LNCAP (cell line): ENCODE measurements around the gene CASKIN1.

Experiments used
- TF ChIP-seq, protein P1 (sequence below): fragments of 450-650 bp; IDR thresholded peaks from 2 replicates; pipeline ENCODE4 v1.5.1; 2017; ENCODE audit warnings: mild to moderate bottlenecking

The CASKIN1 gene

DNA sequence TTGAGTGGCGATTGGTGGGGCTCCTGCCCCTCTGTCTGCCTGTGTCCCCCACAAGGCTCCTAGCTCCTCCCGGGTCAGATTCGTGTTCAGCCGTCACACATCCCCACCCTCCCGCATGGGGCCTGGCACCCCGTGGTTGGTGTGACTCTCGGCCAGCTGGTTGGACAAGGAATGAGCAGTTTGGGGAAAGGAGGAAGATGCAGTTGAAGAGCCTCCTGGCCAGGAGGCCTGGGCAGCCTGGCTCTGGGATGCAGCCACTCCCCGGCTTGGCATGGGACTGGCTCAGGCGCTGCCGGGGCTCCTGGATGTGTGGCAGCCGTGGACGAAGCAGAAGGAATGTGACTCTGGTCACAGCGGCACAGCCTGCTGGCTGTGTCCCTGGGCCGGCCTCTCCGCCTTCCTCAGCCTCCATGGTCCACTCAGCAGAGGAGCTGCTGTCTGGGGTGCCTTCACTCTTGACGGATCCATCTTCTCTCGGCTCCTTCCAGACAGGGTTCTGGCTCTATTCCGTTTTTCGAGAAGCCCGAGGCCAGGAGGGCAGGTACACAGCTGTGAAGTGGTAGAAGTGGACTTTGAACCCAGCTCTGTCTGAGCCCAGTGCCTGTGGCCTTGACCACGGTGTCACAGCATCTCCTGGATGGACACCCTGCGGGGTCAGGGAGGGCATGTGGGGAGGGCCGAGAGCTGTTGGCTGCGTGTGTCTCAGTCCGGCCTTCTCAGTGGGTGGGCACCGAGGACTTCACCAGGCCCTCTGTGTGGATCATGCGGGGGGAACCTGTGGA, 38.7 kb downstream of the CASKIN1 start:
- TF ChIP-seq, protein P1, sequence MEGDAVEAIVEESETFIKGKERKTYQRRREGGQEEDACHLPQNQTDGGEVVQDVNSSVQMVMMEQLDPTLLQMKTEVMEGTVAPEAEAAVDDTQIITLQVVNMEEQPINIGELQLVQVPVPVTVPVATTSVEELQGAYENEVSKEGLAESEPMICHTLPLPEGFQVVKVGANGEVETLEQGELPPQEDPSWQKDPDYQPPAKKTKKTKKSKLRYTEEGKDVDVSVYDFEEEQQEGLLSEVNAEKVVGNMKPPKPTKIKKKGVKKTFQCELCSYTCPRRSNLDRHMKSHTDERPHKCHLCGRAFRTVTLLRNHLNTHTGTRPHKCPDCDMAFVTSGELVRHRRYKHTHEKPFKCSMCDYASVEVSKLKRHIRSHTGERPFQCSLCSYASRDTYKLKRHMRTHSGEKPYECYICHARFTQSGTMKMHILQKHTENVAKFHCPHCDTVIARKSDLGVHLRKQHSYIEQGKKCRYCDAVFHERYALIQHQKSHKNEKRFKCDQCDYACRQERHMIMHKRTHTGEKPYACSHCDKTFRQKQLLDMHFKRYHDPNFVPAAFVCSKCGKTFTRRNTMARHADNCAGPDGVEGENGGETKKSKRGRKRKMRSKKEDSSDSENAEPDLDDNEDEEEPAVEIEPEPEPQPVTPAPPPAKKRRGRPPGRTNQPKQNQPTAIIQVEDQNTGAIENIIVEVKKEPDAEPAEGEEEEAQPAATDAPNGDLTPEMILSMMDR, result no peak

DNA sequence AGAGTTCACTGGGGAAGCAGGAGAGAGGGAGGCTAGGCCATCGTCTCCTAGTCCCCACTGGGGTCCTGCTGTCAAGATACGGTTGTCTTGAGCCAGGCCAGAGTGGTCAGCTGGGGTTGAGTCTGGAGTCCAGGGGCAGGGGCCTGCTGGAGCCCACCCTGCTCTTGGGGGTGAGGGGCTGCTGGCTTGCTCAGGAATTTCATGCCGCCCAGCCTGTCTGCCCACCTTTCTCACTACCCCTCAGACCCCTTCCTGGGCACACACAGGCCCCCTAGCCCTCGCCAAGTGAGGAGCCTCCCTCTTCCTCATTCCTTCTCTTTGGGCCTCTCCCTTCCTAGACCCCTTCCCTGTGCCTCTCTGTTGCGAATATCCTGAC, 39.6 kb downstream of the CASKIN1 start:
- TF ChIP-seq, protein P1, result no peak

DNA sequence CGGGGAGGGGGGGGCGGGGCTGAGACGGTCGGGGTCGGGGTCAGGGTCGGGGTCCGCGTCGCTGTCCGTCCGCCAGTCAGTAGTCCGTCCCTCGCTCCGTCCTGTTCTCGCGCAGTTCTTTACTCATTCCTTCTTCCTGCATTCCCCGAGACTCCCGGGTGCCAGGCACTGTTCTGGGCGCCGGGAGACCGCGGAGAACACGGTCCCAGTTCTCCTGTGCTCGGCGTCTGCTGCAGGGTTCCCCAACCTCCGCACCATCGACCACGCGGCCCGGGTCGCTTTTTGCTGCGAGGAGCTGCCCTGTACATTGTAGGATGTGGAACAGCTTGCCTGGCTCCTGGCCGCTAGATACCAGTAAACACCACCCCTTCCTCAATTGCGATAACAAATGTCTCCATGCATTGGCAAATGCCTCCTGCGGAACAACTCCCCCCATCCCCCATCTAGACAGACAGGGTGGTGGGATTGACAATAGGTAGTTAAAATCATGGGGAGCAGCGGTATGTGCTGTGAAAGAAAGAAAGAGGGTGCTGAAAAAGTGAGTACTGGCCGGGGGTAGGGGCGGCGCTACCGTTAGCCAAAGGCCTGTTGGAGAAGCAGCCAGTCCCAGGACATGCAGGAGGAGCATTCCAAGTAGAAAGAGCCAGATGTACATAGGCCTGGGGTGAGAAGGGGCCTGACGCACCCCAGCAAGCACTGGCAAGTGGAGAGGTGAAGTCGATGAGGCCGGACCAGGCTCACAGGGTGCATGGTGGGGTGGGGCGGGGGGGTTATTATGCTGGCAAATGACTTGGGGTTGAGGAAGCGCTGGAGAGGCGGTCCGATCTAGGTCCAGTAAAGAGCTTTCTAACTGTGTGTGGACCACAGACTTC, 40.2 kb downstream of the CASKIN1 start:
- TF ChIP-seq, protein P1, result no peak

DNA sequence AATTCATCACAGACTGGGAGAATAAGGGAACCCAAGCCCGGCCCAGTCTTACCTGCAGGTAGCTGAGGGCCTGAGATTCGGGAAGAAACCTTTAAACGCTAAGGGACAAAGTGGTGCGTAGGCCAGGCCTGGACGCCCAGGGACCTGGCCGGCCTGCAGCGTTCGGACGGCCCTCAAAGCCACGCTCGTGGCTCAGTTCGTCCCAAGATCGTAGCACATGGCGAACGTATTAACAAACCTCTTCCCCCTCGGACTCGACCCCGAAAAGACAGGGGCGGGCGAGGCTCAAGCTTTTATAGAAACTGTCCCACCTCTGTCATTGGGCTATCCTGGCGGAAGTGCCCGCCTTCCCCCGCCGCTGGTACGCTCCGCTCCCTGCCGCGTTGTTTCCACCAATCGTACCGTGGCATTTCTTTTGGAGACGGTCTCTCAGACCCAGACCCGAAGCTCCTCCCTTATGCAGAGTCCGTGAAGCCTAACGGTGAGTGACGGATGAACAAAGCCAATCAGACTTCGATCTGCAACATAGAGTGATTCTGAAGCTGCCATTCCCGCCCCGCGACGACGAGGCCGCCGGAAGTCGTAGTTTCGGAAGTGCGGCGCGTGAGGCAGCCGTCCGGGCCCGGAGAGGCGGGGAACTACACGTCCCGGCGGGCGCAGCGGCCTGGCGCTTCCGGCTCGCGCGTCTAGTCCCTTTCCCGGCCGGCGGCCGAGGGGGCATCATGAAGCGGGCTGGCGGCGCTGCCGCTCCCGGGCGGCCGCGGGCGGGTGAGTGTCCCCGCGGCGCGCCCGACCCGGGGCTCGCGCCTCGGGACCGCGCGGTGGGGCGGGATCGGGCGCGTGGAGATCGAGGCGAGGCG, 41.1 kb downstream of the CASKIN1 start, which contains the start of gene TRAF7:
Gene TRAF7, plus strand, starts transcription at position 692 of the 860 bp plus-strand sequence. CDS start 8,139 bp downstream, outside the sequence.
- TF ChIP-seq, protein P1, result no peak

DNA sequence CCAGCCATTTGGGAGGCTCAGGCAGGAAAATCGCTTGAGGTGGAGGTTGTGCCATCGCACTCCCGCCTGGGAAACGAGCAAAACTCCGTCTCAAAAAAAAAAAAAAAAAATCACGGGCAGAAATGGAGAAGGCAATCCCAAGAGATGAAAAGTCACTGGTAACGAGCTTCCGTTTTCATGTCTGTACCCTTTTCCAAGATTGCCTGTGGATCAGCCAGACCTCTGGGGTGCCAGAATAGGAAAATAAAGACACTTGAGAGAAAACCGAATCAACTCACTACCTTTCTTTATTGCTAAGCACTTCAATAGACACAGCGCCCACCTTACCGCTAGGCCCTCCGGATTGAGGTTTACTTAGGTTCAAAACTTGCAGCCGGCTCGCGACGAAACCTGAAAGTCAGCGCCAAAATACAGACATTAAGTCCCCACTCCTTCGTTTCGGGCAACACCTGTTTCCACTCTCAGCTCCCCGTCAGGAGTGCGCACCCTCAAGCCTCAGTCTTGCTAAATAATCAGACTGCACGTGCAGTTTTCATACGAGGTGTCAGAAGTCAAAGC, 41.8 kb downstream of the CASKIN1 start:
- TF ChIP-seq, protein P1, result no peak

DNA sequence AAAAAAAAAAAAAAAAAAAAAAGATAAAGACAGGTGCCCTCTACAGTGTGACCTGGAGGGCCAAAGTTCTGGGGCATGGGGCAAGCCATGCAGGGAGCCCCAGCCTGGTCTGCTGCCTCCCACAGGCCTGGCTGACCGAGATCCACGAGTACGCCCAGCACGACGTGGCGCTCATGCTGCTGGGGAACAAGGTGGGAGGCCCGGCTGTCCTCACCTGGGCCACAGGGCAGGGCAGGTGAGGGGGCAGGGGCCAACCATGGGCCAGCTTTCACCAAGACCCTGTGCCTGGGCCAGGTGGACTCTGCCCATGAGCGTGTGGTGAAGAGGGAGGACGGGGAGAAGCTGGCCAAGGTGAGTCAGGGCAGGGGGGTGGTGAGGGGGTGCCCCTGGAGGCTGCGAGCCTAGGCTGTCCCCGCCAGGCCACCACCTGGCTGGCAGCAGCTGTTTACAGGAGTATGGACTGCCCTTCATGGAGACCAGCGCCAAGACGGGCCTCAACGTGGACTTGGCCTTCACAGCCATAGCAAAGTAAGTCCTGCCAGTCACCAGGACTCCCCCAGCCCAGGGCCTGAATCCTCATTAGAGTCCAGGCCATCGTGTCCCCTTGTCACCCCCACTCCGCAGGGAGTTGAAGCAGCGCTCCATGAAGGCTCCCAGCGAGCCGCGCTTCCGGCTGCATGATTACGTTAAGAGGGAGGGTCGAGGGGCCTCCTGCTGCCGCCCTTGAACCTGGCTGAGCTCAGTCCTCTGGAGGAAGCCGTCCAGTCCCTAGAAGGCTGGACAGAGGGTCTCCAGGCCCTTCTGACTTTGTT, 43.5 kb downstream of the CASKIN1 start:
- TF ChIP-seq, protein P1, result peak; percentile 22; the same call in 1 of the 2 replicates
